T-cell (primary cell): ENCODE data around the gene MZT2B. TPM values are rescaled to one million over a fixed set of nuclear protein-coding genes. Genes with fewer than 3 reads are reported as not detected.
"Not testable (repeated sequence)": the region's sequence is repeated elsewhere in the genome, so short reads cannot be mapped to it uniquely, and the experiment has no call there.

Experiments
- ATAC-seq, 4 experiments: fragments of 200-7000 bp in 3 of 4; fragments of 150-1000 bp in 1 of 4; cut with Tn5 transposase; replicated peaks in 1 of 4; 1 replicate in 3 of 4; 2 replicates in 1 of 4; pipeline ENCODE4 v1.10.0; 2021; ENCODE audit warnings: moderate library complexity in 3 of 4, mild to moderate bottlenecking in 2 of 4, moderate number of reproducible peaks in 1 of 4
- CTCF ChIA-PET, 2 donors: fragments of 300-600 bp; sonication (Branson Sonifier 250); formaldehyde crosslinking; loops; one replicate each; lab custom pipeline; 2022; ENCODE audit warnings: antibody characterized with exemption in 2 of 2; lab: Charles Lee
- POLR2A ChIA-PET, 2 donors: fragments of 300-600 bp; sonication (Branson Sonifier 250); formaldehyde crosslinking; loops; one replicate each; lab custom pipeline; 2022; ENCODE audit warnings: antibody characterized with exemption in 2 of 2; lab: Charles Lee
- DNase-seq, 35 experiments: peaks; one replicate each; pipeline versions ENCODE4 v3.0.0 to v3.0.0-alpha.2; 2013 to 2023
- H3K27ac ChIP-seq: one replicate; pipeline ENCODE4 v1.5.1; 2013; ENCODE audit warnings: low read length
- H3K27me3 ChIP-seq, 2 experiments: replicated peaks in 1 of 2; 1 replicate in 1 of 2; 2 replicates in 1 of 2; pipeline versions ENCODE4 v1.6.1 to v1.7.0; 2013; ENCODE audit warnings: low read length in 1 of 2, mixed read lengths in 1 of 2; ENCODE audit not compliant: control insufficient read depth in 2 of 2, insufficient read depth in 2 of 2; ENCODE audit errors: extremely low read depth in 1 of 2
- H3K36me3 ChIP-seq, 2 donors: 1 replicate in 1 of 2; 2 replicates in 1 of 2; pipeline versions ENCODE4 v1.6.1 to v1.7.0; 2013; ENCODE audit warnings: low read length in 1 of 2; ENCODE audit not compliant: control insufficient read depth in 2 of 2, insufficient read depth in 1 of 2; ENCODE audit errors: extremely low read depth in 1 of 2
- H3K4me1 ChIP-seq, 2 experiments: 1 replicate in 1 of 2; 2 replicates in 1 of 2; pipeline versions ENCODE4 v1.6.1 to v1.7.0; 2013; ENCODE audit warnings: low read length in 2 of 2, mixed read lengths in 1 of 2; ENCODE audit not compliant: insufficient read depth in 2 of 2, control insufficient read depth in 1 of 2; ENCODE audit errors: extremely low read depth in 1 of 2
- H3K4me3 ChIP-seq, 2 donors: 1 replicate in 1 of 2; 2 replicates in 1 of 2; pipeline versions ENCODE4 v1.5.1 to v1.7.0; 2013; ENCODE audit warnings: mild to moderate bottlenecking in 2 of 2, low read length in 1 of 2, moderate library complexity in 1 of 2; ENCODE audit not compliant: control insufficient read depth in 1 of 2; ENCODE audit errors: extremely low read depth in 1 of 2
- H3K9me3 ChIP-seq: 2 replicates; pipeline ENCODE4 v1.7.0; 2013
- H3K27ac Mint-ChIP-seq, 2 donors: one replicate each; pipeline ENCODE4 v1.8.0; 2020 to 2021; ENCODE audit warnings: mild to moderate bottlenecking in 2 of 2, mixed read lengths in 2 of 2
- H3K27me3 Mint-ChIP-seq, 2 donors: one replicate each; pipeline ENCODE4 v1.8.0; 2021 to 2022; ENCODE audit warnings: mixed read lengths in 2 of 2
- H3K36me3 Mint-ChIP-seq: one replicate; pipeline ENCODE4 v1.8.0; 2021; ENCODE audit warnings: mixed read lengths
- H3K4me1 Mint-ChIP-seq, 3 donors: one replicate each; pipeline ENCODE4 v1.8.0; 2020 to 2022; ENCODE audit warnings: mixed read lengths in 3 of 3, mild to moderate bottlenecking in 1 of 3
- H3K4me3 Mint-ChIP-seq, 3 donors: one replicate each; pipeline ENCODE4 v1.8.0; 2020 to 2022; ENCODE audit warnings: mild to moderate bottlenecking in 3 of 3, mixed read lengths in 3 of 3, moderate library complexity in 3 of 3
- H3K9me3 Mint-ChIP-seq, 3 donors: one replicate each; pipeline ENCODE4 v1.8.0; 2020 to 2022; ENCODE audit warnings: mixed read lengths in 3 of 3
- WGBS: methylation state at CpG from one replicate; pipeline ENCODE4 v1.1.5; 2013; ENCODE audit warnings: missing lambda C conversion rate; ENCODE audit not compliant: insufficient coverage; 5-methylcytosine and 5-hydroxymethylcytosine counted together
- total RNA-seq, 35 experiments: library from RNA in 6 of 35; stranded (reverse) in 6 of 35; fragments of 120-200 nt in 1 of 35; gene quantifications; one replicate each; pipeline versions ENCODE4 v1.2.1 to v1.2.4 and lab custom pipeline; 2013 to 2026

Gene MZT2B
- total RNA-seq, 5 donors from 2014 or later (not counting 1 experiment from before 2014, with no cell fraction given), result 195 to 294 (median 281) TPM

GRCh38 chr2:130143266-130144039, 38.6 kb upstream of the MZT2B start:
- peak in 1 of 35 experiments; percentile 13 for DNase-seq
- Mint-ChIP-seq H3K4me1 (peaks cover 0 to 11% (median 10%) of the 10 kb centered on the region in 3 donors), H3K27me3 (peaks cover 5 to 13% of the 10 kb centered on the region in 2 donors), H3K4me3 (peak overlapping the region; percentile 61 to 79 (median 73))
- H3K9me3 ChIP-seq, CTCF ChIA-PET, POLR2A ChIA-PET, H3K4me3 ChIP-seq, H3K36me3 ChIP-seq, H3K9me3 Mint-ChIP-seq, H3K27ac ChIP-seq, ATAC-seq, H3K27ac Mint-ChIP-seq, H3K36me3 Mint-ChIP-seq: not testable (repeated sequence)
- Histone ChIP-seq H3K4me1 (peaks cover 0 to 12% of the 10 kb centered on the region in 2 experiments), H3K27me3 (peaks cover 4 to 25% of the 10 kb centered on the region in 2 experiments)
- 69% methylated on average over 8 of the region's 28 CpGs for WGBS

- H3K9me3 ChIP-seq, POLR2A ChIA-PET, H3K27ac ChIP-seq, H3K36me3 Mint-ChIP-seq, H3K36me3 ChIP-seq, CTCF ChIA-PET, H3K9me3 Mint-ChIP-seq, H3K27ac Mint-ChIP-seq: not testable (repeated sequence)
- Histone ChIP-seq H3K4me1 (peaks cover 0 to 12% of the 10 kb centered on the region in 2 experiments), H3K4me3 (peak within 1 kb of the TSS; percentile 32 to 47), H3K27me3 (peaks cover 4 to 25% of the 10 kb centered on the region in 2 experiments)
- peak within 1 kb of the TSS; percentile 73 to 79 (median 76) for H3K4me3 Mint-ChIP-seq
- ATAC-seq, result peak; percentile 78 to 88 (median 86)
- peaks cover 0 to 11% (median 10%) of the 10 kb centered on the region in 3 donors for H3K4me1 Mint-ChIP-seq
- 0% methylated on average over 11 of the region's 30 CpGs for WGBS
- DNase-seq, result peak; percentile 15 to 69 (median 47)
- peaks cover 5 to 13% of the 10 kb centered on the region in 2 donors for H3K27me3 Mint-ChIP-seq
Measured at GRCh38 chr2:130145006-130145414, 37.1 kb upstream of the MZT2B start, which contains the start of gene CCDC74B. CCDC74B (minus strand) TSS chr2:130145112; CDS start chr2:130144996, 116 bp downstream.

- H3K4me1 Mint-ChIP-seq, H3K4me3 ChIP-seq, DNase-seq, H3K4me1 ChIP-seq, CTCF ChIA-PET, H3K9me3 ChIP-seq, POLR2A ChIA-PET, H3K36me3 ChIP-seq, H3K27me3 Mint-ChIP-seq, H3K9me3 Mint-ChIP-seq, ATAC-seq, H3K36me3 Mint-ChIP-seq, H3K27ac ChIP-seq, H3K27ac Mint-ChIP-seq, H3K4me3 Mint-ChIP-seq: not testable (repeated sequence)
- peaks cover 4 to 14% of the 10 kb centered on the region in 2 experiments for H3K27me3 ChIP-seq
- WGBS, result no CpG with 5 or more reads among the region's 6 CpGs
Measured at GRCh38 chr2:130148515-130148914, 33.5 kb upstream of the MZT2B start.

GRCh38 chr2:130150181-130151144, 31.6 kb upstream of the MZT2B start:
- no peak overlapping the region for H3K27ac ChIP-seq
- H3K9me3 ChIP-seq, result no peaks in the 10 kb centered on the region
- Mint-ChIP-seq H3K4me1 (peaks cover 0 to 1% (median 0%) of the 10 kb centered on the region in 3 donors), H3K27ac (no peak overlapping the region), H3K9me3 (no peaks in the 10 kb centered on the region), H3K36me3 (peaks cover 11% of the 10 kb centered on the region), H3K4me3 (no peak overlapping the region), H3K27me3 (peaks cover 5% of the 10 kb centered on the region in 2 donors)
- CTCF ChIA-PET, result no interaction called here
- H3K27me3 ChIP-seq, result peaks cover 4 to 8% of the 10 kb centered on the region in 2 experiments
- peaks cover 0 to under 1% of the 10 kb centered on the region in 2 experiments for H3K4me1 ChIP-seq
- peaks cover 0 to 12% of the 10 kb centered on the region in 2 donors for H3K36me3 ChIP-seq
- POLR2A ChIA-PET, result no interaction called here
- ATAC-seq, result no peak
- no peak for DNase-seq
- H3K4me3 ChIP-seq, result no peak overlapping the region
- WGBS, result 96% methylated on average over 20 of the region's 23 CpGs

- CTCF ChIA-PET, H3K4me1 Mint-ChIP-seq, H3K4me3 ChIP-seq, H3K4me3 Mint-ChIP-seq, H3K27ac Mint-ChIP-seq, H3K9me3 ChIP-seq, H3K27me3 ChIP-seq, H3K4me1 ChIP-seq, H3K9me3 Mint-ChIP-seq, ATAC-seq, DNase-seq, H3K27ac ChIP-seq, H3K27me3 Mint-ChIP-seq, POLR2A ChIA-PET: not testable (repeated sequence)
- no CpG with 5 or more reads among the region's 5 CpGs for WGBS
- H3K36me3 Mint-ChIP-seq, result peaks cover 11% of the 10 kb centered on the region
- peaks cover 0 to 12% of the 10 kb centered on the region in 2 donors for H3K36me3 ChIP-seq
Measured at GRCh38 chr2:130151145-130151512, 30.9 kb upstream of the MZT2B start.

GRCh38 chr2:130152136-130152815, 29.8 kb upstream of the MZT2B start:
- H3K36me3 Mint-ChIP-seq, result peaks cover 15% of the 10 kb centered on the region
- H3K4me3 ChIP-seq, CTCF ChIA-PET, H3K9me3 Mint-ChIP-seq, H3K4me1 Mint-ChIP-seq, ATAC-seq, H3K4me1 ChIP-seq, DNase-seq, H3K27ac ChIP-seq, H3K9me3 ChIP-seq, H3K27me3 ChIP-seq, H3K27me3 Mint-ChIP-seq, H3K27ac Mint-ChIP-seq, H3K4me3 Mint-ChIP-seq: not testable (repeated sequence)
- POLR2A ChIA-PET, result interaction anchor here in 1 of 2 donors (0.6 kb wide), 1 partner anchor 245 kb away, joined by 7 read pairs; no protein-coding TSS in a partner anchor
- WGBS, result over 99% methylated on average over 16 of the region's 27 CpGs
- H3K36me3 ChIP-seq, result peaks cover 0 to 12% of the 10 kb centered on the region in 2 donors
